HepG2 (cell line): ENCODE results near the gene IL9R.
"Not testable (repeated sequence)": the region's sequence is repeated elsewhere in the genome, so short reads cannot be mapped to it uniquely, and the experiment has no call there.

Experiments
- BRCA1 ChIP-seq: sonication (generic); formaldehyde crosslinking; IDR thresholded peaks from 2 replicates; pipeline ENCODE4 v1.4.0; 2020; ENCODE audit warnings: missing genetic modification reagents
- CBX2 ChIP-seq, 2 experiments: fragments of 200-600 bp in 1 of 2; sonication (generic); formaldehyde crosslinking in 1 of 2; IDR thresholded peaks; 2 replicates each; pipeline versions ENCODE4 v1.7.0 to v1.8.1; 2018 to 2022; ENCODE audit warnings: low read depth in 2 of 2, low read length in 1 of 2, mild to moderate bottlenecking in 1 of 2, missing genetic modification reagents in 1 of 2
- GMEB2 ChIP-seq: IDR thresholded peaks from 2 replicates; pipeline ENCODE4 v1.6.1; 2016; ENCODE audit warnings: missing biosample characterization, missing genetic modification reagents, low read depth
- KDM1A ChIP-seq: IDR thresholded peaks from 2 replicates; pipeline ENCODE4 v1.6.1; 2016; ENCODE audit warnings: missing compliant biosample characterization
- NCOR1 ChIP-seq: fragments of 200-600 bp; sonication (generic); IDR thresholded peaks from 2 replicates; pipeline ENCODE4 v1.7.0; 2017; ENCODE audit warnings: antibody characterized with exemption, low read length, borderline replicate concordance
- ZFX ChIP-seq: sonication (generic); formaldehyde crosslinking; IDR thresholded peaks from 2 replicates; pipeline ENCODE4 v1.4.0; 2020; ENCODE audit warnings: mild to moderate bottlenecking, low read depth, missing genetic modification reagents, moderate library complexity
- ZNF143 ChIP-seq: sonication (generic); formaldehyde crosslinking; IDR thresholded peaks from 2 replicates; pipeline ENCODE4 v1.4.0; 2020; ENCODE audit warnings: missing genetic modification reagents
- ZNF20 ChIP-seq: sonication (generic); formaldehyde crosslinking; IDR thresholded peaks from 2 replicates; pipeline ENCODE4 v1.4.0; 2020; ENCODE audit warnings: mild to moderate bottlenecking, moderate library complexity, missing genetic modification reagents
- ZNF253 ChIP-seq: sonication (generic); formaldehyde crosslinking; IDR thresholded peaks from 2 replicates; pipeline ENCODE4 v1.8.0; 2022; ENCODE audit warnings: mild to moderate bottlenecking, missing genetic modification reagents, borderline replicate concordance
- ZNF530 ChIP-seq: sonication (generic); formaldehyde crosslinking; IDR thresholded peaks from 2 replicates; pipeline ENCODE4 v1.5.0; 2020; ENCODE audit warnings: low read depth, mild to moderate bottlenecking, missing genetic modification reagents
- ZNF546 ChIP-seq: sonication (generic); formaldehyde crosslinking; conservative IDR thresholded peaks from 2 replicates; pipeline ENCODE4 v1.8.1; 2023; ENCODE audit warnings: mild to moderate bottlenecking, missing genetic modification reagents
- TF ChIP-seq, protein P1 (sequence below): sonication (generic); formaldehyde crosslinking; IDR thresholded peaks from 2 replicates; pipeline ENCODE4 v1.4.0; 2020; ENCODE audit warnings: mild to moderate bottlenecking, missing genetic modification reagents, borderline replicate concordance
- TF ChIP-seq, protein P2 (sequence below): sonication (generic); formaldehyde crosslinking; IDR thresholded peaks from 2 replicates; pipeline ENCODE4 v1.5.0; 2020; ENCODE audit warnings: mild to moderate bottlenecking, missing genetic modification reagents, moderate library complexity

GRCh38 chrX:156030474-156030873 is 33.0 kb downstream of the IL9R start:
- not testable (repeated sequence) for TF ChIP-seq ZFX (CRISPR knock-in tag); CBX2 (IDR thresholded peaks at IDR 0.05; ENCODE audit: low read depth, low read length); CBX2 (CRISPR knock-in tag; IDR thresholded peaks at IDR 0.05; ENCODE audit: low read depth); ZNF20; KDM1A (CRISPR knock-in tag); ZNF530; GMEB2 (CRISPR knock-in tag); NCOR1; BRCA1; ZNF143 (CRISPR knock-in tag); ZNF253 (CRISPR knock-in tag); ZNF546 (CRISPR knock-in tag)
- TF ChIP-seq, protein P1, sequence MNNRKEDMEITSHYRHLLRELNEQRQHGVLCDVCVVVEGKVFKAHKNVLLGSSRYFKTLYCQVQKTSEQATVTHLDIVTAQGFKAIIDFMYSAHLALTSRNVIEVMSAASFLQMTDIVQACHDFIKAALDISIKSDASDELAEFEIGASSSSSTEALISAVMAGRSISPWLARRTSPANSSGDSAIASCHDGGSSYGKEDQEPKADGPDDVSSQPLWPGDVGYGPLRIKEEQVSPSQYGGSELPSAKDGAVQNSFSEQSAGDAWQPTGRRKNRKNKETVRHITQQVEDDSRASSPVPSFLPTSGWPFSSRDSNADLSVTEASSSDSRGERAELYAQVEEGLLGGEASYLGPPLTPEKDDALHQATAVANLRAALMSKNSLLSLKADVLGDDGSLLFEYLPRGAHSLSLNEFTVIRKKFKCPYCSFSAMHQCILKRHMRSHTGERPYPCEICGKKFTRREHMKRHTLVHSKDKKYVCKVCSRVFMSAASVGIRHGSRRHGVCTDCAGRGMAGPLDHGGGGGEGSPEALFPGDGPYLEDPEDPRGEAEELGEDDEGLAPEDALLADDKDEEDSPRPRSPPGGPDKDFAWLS (CRISPR knock-in tag): not testable (repeated sequence)
- TF ChIP-seq, protein P2, sequence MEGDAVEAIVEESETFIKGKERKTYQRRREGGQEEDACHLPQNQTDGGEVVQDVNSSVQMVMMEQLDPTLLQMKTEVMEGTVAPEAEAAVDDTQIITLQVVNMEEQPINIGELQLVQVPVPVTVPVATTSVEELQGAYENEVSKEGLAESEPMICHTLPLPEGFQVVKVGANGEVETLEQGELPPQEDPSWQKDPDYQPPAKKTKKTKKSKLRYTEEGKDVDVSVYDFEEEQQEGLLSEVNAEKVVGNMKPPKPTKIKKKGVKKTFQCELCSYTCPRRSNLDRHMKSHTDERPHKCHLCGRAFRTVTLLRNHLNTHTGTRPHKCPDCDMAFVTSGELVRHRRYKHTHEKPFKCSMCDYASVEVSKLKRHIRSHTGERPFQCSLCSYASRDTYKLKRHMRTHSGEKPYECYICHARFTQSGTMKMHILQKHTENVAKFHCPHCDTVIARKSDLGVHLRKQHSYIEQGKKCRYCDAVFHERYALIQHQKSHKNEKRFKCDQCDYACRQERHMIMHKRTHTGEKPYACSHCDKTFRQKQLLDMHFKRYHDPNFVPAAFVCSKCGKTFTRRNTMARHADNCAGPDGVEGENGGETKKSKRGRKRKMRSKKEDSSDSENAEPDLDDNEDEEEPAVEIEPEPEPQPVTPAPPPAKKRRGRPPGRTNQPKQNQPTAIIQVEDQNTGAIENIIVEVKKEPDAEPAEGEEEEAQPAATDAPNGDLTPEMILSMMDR (CRISPR knock-in tag): not testable (repeated sequence)
